ENCODE measurements around the gene OTUB1.

Gene OTUB1

DNA sequence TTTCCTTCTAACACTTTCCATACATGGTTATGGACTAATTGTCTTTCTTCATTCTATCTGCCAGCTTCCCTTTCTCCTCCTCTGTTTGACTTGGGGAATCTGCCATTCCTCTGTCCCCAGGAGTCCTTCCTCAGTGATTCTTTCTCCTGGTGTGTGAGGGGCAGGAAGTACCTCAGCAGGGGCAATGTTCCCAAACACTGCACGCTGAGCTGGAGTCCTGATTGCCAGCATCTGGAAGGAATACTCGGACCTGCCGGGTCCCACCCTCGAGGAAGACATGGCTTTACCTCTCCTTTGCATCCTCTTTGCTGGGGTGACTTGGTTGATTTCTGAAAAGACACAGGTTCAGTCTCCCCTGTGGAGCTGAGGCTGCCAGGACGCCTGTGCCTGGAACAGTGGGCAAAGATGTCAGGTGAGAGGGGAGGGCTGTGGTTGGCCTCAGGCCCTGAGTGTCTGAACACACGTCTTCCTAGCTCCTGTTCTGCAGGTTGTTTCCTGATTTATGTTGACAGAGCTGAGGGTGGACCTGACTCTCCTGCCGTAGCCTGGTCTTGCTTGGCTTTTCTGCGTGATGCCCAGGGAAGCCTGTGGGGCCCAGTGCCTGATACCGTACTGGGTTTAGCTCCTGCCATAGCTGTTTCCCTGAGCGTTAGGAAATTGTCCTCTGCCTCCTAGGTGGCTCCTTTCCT, 7.5 kb upstream of the OTUB1 start:
- no peak for DNase-seq

DNA sequence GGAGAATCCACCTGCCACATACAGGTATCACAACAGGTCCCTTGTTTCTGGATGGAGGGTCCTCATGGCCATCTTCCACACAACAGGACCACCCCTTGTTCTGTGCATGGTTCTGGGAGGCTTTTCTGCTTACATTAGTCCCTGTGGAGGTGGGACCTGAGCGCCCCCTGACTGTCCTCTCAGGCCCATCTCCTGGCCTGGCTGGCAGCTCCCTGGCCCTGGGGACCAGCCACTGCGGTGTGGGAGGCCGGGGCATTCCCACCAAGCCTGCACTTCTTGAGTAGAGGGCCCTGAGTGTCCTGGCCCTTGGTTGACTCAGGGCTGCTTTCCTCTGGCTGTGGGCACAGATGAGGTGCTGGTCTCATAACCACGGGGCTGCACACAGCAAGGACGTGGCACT, 6.8 kb upstream of the OTUB1 start:
- no peak for DNase-seq

DNA sequence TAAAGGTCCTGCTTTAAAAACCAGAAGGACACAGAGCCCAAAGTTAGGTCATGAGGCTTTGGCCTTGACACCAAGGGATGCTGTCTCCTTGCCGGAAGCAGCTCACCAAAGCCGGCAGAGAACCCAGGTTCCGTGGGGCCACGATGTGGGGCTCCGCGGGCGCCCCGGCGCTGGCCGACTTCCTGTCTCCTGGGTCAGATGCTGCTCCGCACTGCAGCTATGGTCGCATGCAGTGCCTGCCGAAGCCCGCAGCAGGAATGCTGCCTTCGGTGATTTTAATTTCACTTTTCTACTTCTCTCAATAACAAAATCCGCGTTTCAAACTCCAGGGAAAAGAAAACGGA, 454 bp upstream of the OTUB1 start:
- no peak for DNase-seq

DNA sequence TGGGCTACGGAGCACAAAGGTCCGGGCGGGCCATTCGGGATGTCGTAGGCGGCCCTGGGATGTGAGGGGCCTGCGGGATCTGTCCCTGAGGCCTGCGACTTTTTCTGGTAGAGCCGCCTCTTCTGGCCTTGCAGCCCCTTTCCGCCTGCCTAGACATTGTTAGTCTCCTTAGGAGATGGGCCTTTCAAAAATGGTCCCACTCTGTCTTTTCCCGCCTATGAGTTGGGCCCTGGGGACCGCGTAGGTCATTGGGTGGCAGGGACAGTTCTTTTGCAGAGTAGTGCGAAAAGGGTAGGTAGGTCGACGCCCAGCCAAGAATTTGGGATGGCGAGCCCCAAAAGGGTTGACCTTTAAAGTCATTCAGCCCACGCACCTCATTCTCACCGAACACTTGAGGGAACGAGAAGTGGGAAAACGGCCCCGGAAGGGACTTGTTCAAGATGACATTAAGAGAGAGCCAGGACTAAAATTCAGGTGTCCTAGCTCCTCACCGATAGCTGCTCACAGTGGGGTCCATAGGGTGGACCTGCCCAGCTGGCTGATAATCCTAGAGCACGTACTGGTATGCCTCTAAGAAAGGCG, 785 bp downstream of the OTUB1 start:
- no peak for DNase-seq

DNA sequence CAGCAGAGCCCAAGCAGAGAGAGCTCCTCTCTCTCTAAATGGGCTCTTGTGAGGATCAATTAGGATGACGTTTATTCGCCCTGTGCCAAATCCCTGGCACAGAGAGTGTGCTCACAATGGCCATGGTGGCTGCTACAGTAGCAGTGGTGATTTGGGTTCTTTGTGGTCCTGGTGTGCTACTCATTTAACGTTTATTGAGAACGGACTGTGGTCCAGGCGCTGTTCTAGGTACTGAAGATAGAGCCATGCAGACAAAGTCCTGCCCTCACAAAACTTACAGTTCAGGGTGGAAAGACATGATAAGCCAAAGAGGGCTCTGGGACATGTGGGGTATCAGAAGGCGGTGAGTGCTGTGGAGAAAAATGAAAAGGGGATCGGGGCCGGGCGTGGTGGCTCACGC, 5.3 kb downstream of the OTUB1 start:
- no peak for DNase-seq

DNA sequence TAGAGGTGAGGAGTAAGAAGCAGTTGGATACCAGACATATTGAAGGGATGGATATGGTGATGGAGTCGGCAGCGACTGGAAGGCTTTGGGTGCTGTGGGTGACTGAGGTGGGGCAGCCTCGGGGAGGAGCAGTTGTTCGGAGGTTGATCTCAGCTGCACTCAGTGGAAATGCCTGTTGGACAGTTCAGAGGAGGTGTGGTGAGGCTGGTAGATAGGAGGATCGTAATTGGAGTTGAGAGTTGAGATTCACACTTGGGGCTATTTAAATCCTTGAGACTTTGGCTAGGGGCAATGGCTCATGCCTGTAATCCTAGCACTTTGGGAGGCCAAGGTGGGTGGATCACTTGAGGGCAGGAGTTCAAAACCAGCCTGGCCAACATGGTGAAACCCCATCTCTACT, 6.9 kb downstream of the OTUB1 start:
- DNase-seq, result no peak

DNA sequence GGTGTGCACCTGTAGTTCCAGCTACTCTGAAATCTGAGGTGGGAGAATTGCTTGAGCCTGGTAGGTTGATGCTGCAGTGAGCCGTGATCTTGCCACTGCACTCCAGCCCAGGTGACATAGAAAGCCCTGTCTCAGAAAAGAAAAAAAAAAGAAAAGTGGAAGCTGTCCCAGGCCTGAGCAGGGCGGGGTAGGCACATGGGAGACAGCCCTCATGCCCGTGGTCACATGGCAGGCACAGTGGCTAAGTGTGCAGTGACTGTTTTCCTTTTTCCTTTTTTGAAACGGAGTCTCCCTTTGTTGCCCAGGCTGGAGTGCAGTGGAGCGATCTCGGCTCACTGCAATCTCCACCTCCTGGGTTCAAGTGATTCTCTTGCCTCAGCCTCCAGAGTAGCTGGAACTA, 7.8 kb downstream of the OTUB1 start:
- DNase-seq, result no peak

DNA sequence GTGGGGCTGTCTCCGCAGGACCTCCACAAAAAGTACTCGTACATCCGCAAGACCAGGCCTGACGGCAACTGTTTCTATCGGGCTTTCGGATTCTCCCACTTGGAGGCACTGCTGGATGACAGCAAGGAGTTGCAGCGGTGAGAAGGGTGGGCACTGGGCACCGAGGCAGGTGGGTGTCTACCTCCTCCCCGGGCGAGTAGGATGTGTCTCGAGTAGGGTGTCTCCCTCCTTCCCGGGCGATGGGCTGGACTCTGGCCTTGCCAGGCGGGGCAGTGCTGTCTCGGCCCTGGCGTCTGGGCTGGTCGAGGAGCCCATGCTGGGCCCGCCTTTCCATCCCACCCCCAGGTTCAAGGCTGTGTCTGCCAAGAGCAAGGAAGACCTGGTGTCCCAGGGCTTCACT, 10.3 kb downstream of the OTUB1 start:
- no peak for DNase-seq

DNA sequence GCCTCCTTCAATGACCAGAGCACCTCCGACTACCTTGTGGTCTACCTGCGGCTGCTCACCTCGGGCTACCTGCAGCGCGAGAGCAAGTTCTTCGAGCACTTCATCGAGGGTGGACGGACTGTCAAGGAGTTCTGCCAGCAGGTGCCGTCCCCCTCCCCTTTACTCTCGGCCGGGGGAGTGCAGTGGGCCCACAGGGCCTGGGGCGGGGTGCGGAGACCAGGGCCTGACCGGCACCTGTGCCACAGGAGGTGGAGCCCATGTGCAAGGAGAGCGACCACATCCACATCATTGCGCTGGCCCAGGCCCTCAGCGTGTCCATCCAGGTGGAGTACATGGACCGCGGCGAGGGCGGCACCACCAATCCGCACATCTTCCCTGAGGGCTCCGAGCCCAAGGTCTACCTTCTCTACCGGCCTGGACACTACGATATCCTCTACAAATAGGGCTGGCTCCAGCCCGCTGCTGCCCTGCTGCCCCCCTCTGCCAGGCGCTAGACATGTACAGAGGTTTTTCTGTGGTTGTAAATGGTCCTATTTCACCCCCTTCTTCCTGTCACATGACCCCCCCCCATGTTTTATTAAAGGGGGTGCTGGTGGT, 11.0 kb downstream of the OTUB1 start:
- no peak for DNase-seq

DNA sequence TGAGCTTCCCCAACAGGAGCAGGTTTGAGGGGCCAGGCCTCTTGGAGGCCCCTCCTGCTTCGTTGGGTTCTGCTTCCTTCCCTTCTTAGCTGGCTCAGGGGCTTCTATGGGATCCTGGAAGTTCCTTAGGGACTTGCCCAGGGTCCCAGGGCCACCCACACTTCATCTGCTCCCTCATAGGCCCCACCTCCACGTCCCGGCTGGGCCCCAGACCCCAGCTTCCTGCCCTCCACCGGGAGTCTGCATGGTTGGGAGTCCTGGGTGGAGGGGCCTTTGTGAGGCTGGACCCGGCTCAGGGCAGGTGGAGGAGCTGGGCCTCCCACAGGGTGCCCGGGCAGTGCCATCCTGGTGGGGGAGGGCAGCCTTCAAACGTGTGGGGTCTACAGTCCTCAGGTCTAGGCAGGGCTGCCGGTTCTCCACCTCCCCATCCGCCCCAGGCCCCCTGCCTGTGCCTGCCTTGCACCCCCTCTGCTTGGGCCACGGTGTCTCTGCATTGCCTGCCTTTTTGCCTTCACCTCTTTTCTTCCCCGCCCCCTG, 11.6 kb downstream of the OTUB1 start:
- DNase-seq, result no peak

DNA sequence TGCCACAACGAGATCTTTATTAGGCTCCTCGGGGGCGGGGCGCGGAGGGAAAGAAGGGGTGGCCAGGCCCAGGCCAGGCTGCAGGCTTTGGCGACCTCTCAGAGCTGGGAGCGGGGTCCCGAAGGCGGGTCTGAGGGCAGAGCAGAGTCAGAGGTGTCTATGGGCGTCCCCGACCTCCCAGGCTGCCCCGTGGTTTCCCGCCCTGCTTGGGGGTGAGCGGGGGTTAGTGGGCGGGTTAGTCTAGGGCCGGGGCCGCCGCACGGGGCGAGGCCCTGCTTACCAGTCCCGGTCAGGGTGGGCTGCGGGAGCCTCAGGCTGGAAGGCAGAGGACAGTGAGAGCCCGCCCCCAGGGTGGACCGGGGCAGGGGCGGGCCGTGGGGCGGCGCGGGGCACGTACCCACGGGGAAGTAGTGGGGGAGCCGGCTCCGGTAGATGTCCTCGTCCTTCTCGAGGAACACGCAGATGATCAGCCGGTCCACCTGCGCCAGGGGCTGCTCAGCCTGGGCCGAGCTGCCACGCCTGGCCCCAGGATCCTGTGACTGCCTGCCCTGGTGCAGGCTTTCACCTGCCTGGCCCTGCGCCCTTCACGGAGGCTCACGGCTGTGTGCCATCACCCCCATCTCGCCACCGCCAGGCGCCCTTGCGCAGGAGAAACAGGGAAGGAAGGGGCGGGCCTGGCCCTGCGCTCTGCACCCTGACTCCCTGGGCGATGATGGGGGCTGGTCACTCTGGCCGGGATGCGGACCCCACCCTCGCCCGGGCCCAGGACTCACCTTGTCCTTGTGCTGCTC, 12.5 kb downstream of the OTUB1 start:
- no peak for DNase-seq

DNA sequence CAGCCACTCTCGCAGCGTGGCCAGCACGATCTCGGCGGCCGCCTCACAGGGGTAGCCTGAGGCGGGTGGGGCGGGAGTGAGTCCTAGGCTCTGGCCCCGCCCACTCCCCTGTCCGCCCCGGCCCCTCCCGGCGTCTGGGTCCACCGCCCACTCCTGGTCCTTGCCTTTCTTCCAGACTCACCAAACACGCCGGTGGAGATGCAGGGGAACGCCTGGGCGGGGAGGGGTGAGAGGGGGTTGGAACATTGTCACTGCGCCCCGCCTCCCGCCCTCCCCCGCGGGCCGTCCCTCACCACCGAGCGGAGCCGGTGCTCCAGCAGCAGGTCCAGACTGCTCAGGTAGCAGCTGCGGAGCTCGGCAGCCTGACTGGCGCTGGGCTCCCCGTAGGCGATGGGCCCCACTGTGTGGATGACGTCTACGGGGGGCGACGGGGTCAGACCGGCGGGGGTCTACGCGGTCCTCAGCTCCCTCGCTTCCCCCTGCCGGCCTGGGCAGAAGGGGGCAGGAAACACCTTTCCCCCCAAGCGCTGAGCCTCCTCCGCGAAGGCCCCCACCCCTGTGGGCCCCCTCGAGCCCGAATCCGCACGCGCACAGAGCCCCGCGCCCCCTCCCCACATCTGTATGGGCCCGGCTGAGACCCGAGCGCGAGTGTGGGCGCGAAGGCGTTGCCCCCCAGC, 13.2 kb downstream of the OTUB1 start:
- no peak for DNase-seq

DNA sequence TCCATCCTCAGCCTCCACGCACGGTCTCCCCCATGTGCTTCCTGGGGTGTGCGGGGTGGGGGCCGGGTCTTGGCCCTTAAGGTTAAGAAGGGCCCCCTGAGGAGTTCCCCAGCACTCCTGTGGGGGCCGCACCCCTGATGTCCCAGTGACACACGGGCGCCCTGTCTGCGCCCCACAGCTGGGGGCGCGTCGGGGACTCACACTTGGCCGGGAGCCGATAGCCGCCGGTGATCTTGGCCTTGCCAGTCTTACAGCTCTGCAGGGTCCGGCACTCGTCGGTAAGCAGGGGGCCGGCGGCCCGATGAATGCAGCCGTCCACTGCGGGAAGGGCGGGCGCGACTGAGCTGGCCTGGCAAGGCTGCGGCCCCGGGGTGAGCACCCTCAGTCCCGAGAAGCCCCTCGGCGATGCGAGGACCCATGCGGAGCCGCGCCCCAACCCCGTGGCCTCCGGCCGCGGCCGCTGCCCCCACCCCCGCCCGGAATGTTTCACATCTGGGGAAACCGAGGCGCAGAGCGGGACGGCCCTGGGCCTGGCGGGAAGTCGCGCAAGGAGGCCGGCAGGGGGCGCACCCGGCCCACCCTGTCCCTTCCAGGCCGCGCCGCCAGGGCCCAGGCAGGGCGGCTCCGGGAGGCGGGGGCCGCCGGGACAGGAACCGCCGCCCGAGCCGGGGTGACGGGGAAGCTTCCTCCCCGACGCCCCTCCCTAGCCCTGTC, 13.9 kb downstream of the OTUB1 start:
- no peak for DNase-seq

DNA sequence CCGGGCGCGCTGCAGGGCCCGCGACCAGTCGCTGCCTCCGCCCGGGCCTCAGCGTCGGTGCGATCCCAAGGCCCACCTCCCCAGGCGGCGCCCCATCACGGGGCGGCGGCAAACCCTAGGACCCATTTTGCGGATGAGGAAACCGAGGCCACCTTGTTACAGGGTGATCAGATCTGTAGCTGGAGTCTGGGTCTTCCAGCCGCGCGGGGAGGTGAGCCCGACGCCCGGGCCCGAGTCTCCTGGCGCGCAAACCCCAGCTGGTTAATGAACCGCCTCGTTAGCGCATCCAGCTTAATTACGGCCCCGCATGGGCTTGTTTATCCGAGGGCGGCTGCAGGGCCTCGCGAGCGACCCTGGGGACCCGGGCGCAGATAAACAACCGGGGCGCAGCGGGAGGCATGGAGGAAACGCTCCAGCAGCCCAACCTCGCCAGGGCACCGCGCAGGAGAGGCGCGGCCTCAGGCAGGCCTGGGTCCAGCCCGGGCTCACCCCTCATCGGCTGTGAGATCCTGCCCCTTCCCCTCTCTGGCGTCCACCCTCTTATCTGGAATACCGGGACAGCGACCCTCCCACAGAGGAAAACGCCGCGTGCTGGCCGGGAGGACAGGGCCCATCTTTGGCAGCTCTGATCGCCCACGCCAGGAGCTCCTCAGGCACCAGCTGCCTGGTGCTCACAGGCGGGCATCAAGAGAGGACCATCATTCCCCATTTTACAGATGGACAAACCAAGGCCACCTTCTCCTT, 14.7 kb downstream of the OTUB1 start:
- no peak for DNase-seq

DNA sequence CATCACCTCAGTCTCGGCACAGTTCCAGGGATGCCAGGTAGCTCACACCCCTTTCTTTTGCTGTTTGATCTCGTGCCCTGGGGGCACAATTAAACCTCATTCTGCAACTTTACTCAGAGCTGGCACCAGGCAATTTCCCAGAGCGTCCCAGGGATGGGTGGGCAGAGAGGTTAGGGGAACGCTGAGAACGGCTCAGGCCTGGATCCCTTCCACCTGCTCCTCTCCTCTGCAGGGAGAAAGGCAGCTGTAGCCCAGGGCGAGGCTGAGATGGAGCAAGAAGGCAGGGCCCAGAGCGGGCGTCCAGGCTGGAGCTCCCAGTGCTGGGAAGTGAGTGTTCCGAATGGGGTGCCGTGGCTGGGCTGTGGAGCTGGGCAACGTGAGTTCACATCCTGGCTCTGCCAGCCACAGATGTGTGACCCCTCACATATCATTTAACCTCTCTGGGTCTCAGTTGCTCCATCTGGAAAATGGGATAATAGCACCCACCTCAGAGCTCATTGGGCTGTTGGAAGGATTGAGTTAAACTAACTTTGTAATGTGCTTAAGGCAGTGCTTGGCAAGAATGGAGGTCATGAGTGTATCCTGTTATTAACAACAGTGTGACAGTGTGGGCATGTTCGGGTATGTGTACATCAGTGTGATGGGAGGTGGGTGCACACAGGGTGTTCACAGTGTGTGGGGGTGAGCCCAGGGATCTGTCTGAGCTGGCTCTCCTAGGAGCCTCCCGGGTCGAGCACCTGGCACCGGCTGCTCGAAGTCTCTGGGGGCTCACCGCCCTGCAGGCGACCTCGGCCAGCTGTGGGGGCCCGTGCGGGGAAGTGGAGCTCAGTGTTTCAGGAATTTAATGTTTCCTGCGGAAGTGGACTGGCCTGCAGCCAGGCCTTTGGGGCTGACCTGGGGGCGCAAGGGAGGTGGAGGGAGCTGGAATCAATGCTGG, 15.5 kb downstream of the OTUB1 start:
- peak; percentile 69 for DNase-seq

DNA sequence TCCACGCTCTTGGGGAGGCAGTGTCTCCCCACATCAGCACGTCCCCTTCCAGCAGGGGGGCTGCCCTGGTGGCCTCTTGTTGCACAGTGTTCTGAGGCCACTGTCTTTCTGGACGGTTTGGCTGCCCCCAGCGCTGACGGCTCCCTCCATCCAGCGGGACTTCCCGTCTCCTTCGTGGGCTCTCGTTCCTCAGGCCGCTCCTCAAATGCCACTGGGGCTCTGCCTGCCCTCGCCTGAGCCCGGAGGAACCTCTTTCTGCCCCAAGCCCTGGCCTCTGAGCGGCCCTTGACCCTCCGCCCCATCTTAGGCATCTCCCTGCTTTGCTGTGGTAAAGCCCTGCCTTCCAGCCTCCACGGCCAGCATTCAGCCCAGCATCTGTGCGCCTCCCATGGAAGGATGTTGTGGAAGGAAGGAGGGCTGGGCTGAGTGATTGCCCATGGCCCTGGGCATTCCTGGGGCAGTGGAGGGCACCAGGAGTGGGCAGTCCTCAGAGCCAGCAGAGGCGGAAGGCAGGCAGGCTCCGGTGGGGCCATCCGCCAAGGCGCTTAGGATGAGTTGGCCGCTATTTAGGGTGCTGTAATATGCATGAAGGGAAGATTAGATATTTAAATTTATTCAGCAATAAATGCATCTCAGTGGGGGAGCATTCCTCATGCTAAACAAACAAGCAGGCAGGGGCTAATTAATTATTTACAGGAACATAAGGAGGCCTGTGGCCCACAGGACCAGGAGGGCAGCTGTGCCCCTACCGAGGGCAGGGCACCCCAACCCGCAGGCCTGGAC, 17.8 kb downstream of the OTUB1 start:
- DNase-seq, result no peak

DNA sequence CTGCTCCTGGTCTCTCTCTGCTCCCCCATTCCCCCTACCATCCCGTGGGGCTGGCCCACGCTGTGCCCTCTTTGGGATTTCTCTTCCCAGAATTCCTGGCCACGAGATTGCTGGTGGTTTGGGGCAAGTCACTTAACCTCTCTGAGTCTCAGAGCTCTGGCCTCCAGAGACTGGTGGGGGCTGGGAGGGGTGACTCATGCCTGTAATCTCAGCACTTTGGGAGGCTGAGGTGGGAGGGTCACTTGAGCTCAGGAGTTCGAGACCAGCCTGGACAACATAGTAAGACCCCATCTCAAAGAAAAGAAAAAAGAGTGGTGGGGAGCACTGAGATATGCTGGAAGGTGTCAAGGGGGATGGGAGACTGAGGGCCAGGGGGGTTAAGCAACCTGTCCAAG, 18.3 kb downstream of the OTUB1 start:
- no peak for DNase-seq

DNA sequence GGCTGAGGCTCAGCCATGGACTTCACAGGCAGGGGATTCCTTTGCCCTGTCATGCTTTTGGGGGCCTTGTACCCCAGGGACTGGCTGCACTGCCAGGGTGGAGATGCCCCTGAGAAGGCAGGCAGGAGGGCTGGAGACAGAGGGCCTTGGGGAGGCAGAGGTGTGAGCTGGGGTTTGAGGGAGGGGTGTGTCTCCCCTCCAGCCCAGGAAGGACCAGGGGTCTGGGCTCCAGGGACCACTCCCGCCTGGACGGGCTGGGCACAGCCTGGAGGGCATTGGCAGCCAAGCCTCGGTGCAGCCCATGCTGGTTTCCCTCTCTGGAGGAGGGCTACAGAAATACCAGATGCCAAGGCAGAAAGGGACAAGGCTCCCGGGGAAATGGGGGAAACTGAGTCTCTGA, 19.5 kb downstream of the OTUB1 start:
- DNase-seq, result no peak

DNA sequence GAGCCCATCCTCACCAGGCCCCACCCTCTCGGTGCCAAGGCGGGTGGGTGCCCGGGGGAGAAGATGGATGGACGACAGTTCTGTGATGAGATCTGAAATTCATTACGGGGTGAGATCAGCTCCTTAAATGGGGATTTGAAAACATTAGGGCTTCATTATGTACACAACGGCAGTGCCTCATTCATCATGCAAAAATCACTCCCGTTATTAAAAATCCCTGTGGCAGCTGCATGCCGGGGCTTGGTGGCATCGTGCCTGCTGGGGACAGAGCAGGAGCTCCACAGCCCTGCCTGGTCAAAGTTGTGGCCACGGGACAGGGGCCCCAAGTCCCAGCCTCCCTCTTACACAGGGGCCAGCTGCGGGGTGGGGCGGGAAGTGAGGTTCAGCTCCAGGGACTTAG, 20.2 kb downstream of the OTUB1 start:
- DNase-seq, result no peak

DNA sequence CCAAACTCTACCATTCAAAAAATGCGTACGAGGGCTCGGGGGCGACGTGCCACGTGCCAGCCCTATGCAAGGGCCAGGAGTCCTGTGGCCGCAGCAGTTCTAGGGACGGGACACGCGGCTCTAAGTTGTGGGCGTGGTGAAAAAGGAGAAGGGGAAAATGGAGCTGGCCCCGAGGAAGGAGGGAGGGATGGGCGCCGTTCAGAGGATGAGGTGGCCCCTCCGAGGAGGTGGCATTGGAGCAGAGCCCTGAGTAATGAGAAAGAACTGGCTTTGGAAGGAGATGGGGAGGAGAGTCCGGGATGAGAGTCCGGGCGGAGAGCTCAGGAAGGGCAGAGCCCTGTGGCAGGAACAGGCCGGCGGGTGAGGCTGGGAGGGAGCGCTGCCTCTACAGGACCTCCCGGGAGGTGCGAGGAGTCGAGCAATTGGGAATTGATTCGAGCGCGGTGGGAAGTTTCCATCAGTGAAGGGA, 21.0 kb downstream of the OTUB1 start:
- DNase-seq, result no peak

Data from NCI-H2171 treated with DMSO at 0.1 percent for 48 hours (cell line).